Keratinocyte (primary cell): ENCODE data around the gene RNFT1. TPM values are rescaled to one million over a fixed set of nuclear protein-coding genes. Genes with fewer than 3 reads are reported as not detected.

ENCODE experiments used
- DNase-seq: peaks from one replicate; pipeline ENCODE4 v3.0.0-alpha.2; 2011; ENCODE audit warnings: low read depth, missing footprints, low spot score
- FAIRE-seq: peaks from 2 replicates; lab custom pipeline; 2011; peaks lifted over from hg19 to GRCh38; lab: Jason Lieb, UNC
- H2AFZ ChIP-seq: 2 replicates; pipeline ENCODE4 v1.6.0; 2012; ENCODE audit warnings: low read length, control low read depth, inconsistent platforms; ENCODE audit not compliant: control insufficient read depth
- H3K27ac ChIP-seq: 2 replicates; pipeline ENCODE4 v1.5.1; 2011; ENCODE audit warnings: low read length; ENCODE audit not compliant: control insufficient read depth, insufficient read depth
- H3K27me3 ChIP-seq: 3 replicates; pipeline ENCODE4 v1.6.0; 2011; ENCODE audit warnings: low read length; ENCODE audit not compliant: control insufficient read depth, insufficient read depth; ENCODE audit errors: extremely low read depth
- H3K36me3 ChIP-seq, 2 experiments: 2 replicates in 1 of 2; 3 replicates in 1 of 2; pipeline ENCODE4 v1.5.1; 2011; ENCODE audit warnings: low read length in 2 of 2, mild to moderate bottlenecking in 1 of 2; ENCODE audit not compliant: control insufficient read depth in 2 of 2, insufficient read depth in 2 of 2; ENCODE audit errors: extremely low read depth in 1 of 2
- H3K4me1 ChIP-seq: 3 replicates; pipeline ENCODE4 v1.5.1; 2011; ENCODE audit warnings: low read length; ENCODE audit not compliant: control insufficient read depth, insufficient read depth; ENCODE audit errors: extremely low read depth
- H3K4me2 ChIP-seq: 3 replicates; pipeline ENCODE4 v1.6.0; 2011; ENCODE audit warnings: low read depth, low read length; ENCODE audit not compliant: control insufficient read depth, insufficient read depth; ENCODE audit errors: extremely low read depth
- H3K4me3 ChIP-seq, 3 experiments: fragments of 200-600 bp in 1 of 3; sonication (generic) in 1 of 3; 2 replicates in 2 of 3; 3 replicates in 1 of 3; pipeline ENCODE4 v1.5.1; 2011 to 2016; ENCODE audit warnings: low read length in 3 of 3, mild to moderate bottlenecking in 3 of 3, control low read depth in 2 of 3, inconsistent platforms in 1 of 3, low read depth in 1 of 3, mixed read lengths in 1 of 3, mixed run types in 1 of 3, moderate library complexity in 1 of 3; ENCODE audit not compliant: control insufficient read depth in 2 of 3, insufficient read depth in 2 of 3; ENCODE audit errors: extremely low read depth in 1 of 3
- H3K79me2 ChIP-seq: 2 replicates; pipeline ENCODE4 v1.6.0; 2012; ENCODE audit warnings: low read length; ENCODE audit not compliant: control insufficient read depth, insufficient read depth
- H3K9ac ChIP-seq: 3 replicates; pipeline ENCODE4 v1.6.0; 2011; ENCODE audit warnings: low read length; ENCODE audit not compliant: control insufficient read depth, insufficient read depth; ENCODE audit errors: extremely low read depth
- H3K9me1 ChIP-seq: 3 replicates; pipeline ENCODE4 v1.6.0; 2011; ENCODE audit warnings: low read length; ENCODE audit not compliant: control insufficient read depth, insufficient read depth; ENCODE audit errors: extremely low read depth
- H3K9me3 ChIP-seq: 2 replicates; pipeline ENCODE4 v1.5.1; 2012; ENCODE audit warnings: low read depth, low read length; ENCODE audit not compliant: control insufficient read depth
- H4K20me1 ChIP-seq: 3 replicates; pipeline ENCODE4 v1.6.0; 2011; ENCODE audit warnings: low read length; ENCODE audit not compliant: control insufficient read depth, insufficient read depth; ENCODE audit errors: extremely low read depth
- CTCF ChIP-seq, 3 experiments: IDR thresholded peaks in 1 of 3; conservative IDR thresholded peaks in 1 of 3; optimal IDR thresholded peaks in 1 of 3; 2 replicates in 2 of 3; 3 replicates in 1 of 3; pipeline versions ENCODE3 to v1.5.1; 2011; ENCODE audit warnings: low read length in 3 of 3, mild to moderate bottlenecking in 3 of 3, moderate library complexity in 2 of 3, control low read depth in 1 of 3, inconsistent platforms in 1 of 3; ENCODE audit not compliant: insufficient read depth in 2 of 3; ENCODE audit errors: extremely low read depth in 1 of 3
- EZH2 ChIP-seq: IDR thresholded peaks from one replicate; pipeline ENCODE4 v1.6.1; 2012; ENCODE audit warnings: inconsistent platforms, mild to moderate bottlenecking, low read length, moderate library complexity
- dilution Hi-C: fragments of 300-500 bp; cut with MboI; formaldehyde crosslinking; loops from one replicate; pipeline ENCODE4 v1.7.0; 2020; ENCODE audit warnings: low sequenced_read_pairs; ENCODE audit not compliant: extremely low pct_ligation_motif_present
- polyA plus RNA-seq, 5 experiments: library from polyadenylated mRNA; depleted of rRNA in 3 of 5; stranded (reverse) in 3 of 5; stranded (forward) in 1 of 5; unstranded in 1 of 5; fragments of >200 nt; gene quantifications; 1 replicate in 1 of 5; 2 replicates in 3 of 5; 3 replicates in 1 of 5; pipeline versions ENCODE4 v1.2.1 to v1.2.3, GENCODE V29; 2011 to 2012; ENCODE audit warnings: missing spikeins in 2 of 5, low read depth in 1 of 5, low replicate concordance in 1 of 5
- small RNA-seq, 3 experiments: library from RNA; depleted of rRNA; stranded (forward); fragments of <200 nt; gene quantifications; one replicate each; pipeline ENCODE3, GENCODE V24; 2012; ENCODE audit warnings: low read depth in 3 of 3, low replicate concordance in 1 of 3; ENCODE audit not compliant: insufficient read length in 3 of 3

The RNFT1 gene
- polyA plus RNA-seq, 1 donor (not counting 4 experiments of a cell fraction or from before 2014, with no cell fraction given): 12.0 TPM

GRCh38 chr17:59903455-59903854, 61.1 kb downstream of the RNFT1 start:
- FAIRE-seq: no peak
- Histone ChIP-seq H3K9me3 (no peaks in the 10 kb centered on the region), H2AFZ (no peak overlapping the region), H3K27ac (no peak overlapping the region), H3K4me2 (no peak overlapping the region), H3K9ac (no peak overlapping the region), H3K27me3 (no peaks in the 10 kb centered on the region), H3K79me2 (peaks cover 81% of the 10 kb centered on the region), H4K20me1 (no peaks in the 10 kb centered on the region), H3K9me1 (no peaks in the 10 kb centered on the region), H3K36me3 (peaks cover 0 to 3% of the 10 kb centered on the region in 2 experiments), H3K4me1 (no peaks in the 10 kb centered on the region), H3K4me3 (no peak overlapping the region)
- DNase-seq: no peak
- dilution Hi-C loops: no loop called here
- TF ChIP-seq EZH2 (no peak), CTCF (optimal IDR thresholded peaks at IDR 0.05 in 1 of 3, IDR thresholded peaks at IDR 0.05 in 1 of 3, conservative IDR thresholded peaks at IDR 0.05 in 1 of 3; ENCODE audit: extremely low read depth in 1 of 3, insufficient read depth in 2 of 3, low read length in 3 of 3) (no peak)

Small RNAs within 50 kb of the gene (small RNA-seq; reads per million reads assigned to genes)
- 0 reads per million in 3 experiments for gene RPS29P21

Other genes with a start within 250 kb of the RNFT1 start
- gene TUBD1, start 71.8 kb downstream of the RNFT1 start, polyA plus RNA-seq: 5.5 to 7.6 TPM (median 5.9 TPM) in 3 replicates
- 13.4 to 19.7 TPM (median 14.2 TPM) in 3 replicates for gene RPS6KB1, start 71.6 kb downstream of the RNFT1 start, polyA plus RNA-seq
- 11.7 to 16.1 TPM (median 11.8 TPM) in 3 replicates for gene HEATR6, start 114.2 kb upstream of the RNFT1 start, polyA plus RNA-seq
- not detected in 3 replicates for gene CA4, start 185.2 kb upstream of the RNFT1 start, polyA plus RNA-seq